AG10803 (cell line): ENCODE data around the gene CREB3L4.

Source experiments
- DNase-seq: peaks from one replicate; pipeline ENCODE4 v3.0.0; 2010; ENCODE audit warnings: low read depth
- H3K4me3 ChIP-seq: 2 replicates; pipeline ENCODE4 v1.5.1; 2011; ENCODE audit warnings: mild to moderate bottlenecking, low read length, control low read depth
- TF ChIP-seq, protein P1 (sequence below): conservative IDR thresholded peaks from 2 replicates; pipeline ENCODE4 v1.5.1; 2011; ENCODE audit warnings: mild to moderate bottlenecking, low read length, control low read depth, inconsistent platforms

The CREB3L4 gene

DNA sequence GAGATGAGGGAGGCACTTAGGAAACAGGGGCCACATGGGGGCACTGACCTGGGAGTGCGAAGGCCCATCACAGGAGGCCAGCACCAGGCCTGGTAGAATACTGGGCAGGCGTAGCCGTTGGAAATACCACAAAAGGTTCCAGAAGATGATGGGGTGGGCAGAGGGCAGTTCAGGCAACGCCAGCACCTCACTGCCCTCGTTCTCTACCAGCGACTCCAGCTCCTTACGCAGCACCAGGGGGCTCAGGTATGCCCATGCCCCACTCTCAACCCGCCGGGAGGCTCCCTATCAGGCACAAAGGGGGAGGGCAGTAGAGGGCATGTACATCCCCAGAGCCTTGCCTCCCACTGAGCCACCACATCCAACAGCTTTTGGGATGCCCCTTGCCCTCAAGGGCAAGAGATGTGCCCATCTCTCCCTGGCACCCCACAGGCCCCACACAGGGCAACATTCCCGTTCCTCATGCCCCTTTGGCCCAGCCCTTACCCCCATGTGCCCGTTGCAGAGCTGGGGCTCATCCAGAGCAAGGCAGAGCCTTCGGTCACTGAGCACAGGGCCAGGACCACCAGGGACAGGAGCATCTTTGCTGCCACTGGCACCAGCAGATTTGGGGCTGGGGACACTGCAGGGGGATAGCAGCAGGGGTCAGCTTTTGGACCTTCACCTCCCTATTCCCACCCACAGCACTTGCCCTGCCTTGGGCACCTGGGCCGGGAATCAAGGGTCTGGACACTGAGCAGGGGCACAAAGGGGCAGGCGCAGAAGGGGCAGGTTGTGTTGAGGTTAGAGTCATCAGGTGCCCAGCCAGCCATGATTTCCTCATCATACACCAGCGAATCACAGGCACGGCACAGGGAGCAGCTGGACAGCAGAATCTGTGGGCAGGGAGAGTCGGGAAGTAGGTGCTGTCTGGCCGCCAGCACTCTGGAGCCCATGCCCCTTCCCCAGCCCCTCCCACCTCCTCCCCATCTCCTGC lies 35.3 kb upstream of the CREB3L4 start:
- DNase-seq: no peak
- H3K4me3 ChIP-seq: no peak overlapping the region
- TF ChIP-seq, protein P1, sequence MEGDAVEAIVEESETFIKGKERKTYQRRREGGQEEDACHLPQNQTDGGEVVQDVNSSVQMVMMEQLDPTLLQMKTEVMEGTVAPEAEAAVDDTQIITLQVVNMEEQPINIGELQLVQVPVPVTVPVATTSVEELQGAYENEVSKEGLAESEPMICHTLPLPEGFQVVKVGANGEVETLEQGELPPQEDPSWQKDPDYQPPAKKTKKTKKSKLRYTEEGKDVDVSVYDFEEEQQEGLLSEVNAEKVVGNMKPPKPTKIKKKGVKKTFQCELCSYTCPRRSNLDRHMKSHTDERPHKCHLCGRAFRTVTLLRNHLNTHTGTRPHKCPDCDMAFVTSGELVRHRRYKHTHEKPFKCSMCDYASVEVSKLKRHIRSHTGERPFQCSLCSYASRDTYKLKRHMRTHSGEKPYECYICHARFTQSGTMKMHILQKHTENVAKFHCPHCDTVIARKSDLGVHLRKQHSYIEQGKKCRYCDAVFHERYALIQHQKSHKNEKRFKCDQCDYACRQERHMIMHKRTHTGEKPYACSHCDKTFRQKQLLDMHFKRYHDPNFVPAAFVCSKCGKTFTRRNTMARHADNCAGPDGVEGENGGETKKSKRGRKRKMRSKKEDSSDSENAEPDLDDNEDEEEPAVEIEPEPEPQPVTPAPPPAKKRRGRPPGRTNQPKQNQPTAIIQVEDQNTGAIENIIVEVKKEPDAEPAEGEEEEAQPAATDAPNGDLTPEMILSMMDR: no peak

DNA sequence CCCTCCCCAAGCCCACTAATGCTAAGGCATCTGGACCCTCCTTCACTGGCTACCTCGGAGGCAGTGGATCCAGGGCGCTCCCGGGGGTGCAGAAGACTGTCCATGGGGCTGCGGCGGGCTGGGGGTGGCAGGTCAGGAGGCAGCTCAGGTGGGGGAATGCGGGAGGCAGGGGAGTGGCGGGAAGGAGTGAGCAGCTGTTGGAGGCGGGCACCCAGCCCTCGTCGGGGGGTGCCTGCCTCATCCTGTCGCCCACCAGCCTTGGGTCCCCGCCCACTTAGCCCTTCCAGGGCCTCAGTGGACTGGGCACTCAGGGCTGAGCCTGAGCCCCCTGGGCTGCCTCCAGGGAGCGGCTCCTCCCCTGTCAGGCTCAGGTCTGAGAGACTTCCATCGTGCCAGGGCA lies 34.3 kb upstream of the CREB3L4 start:
- TF ChIP-seq, protein P1: no peak
- DNase-seq: no peak
- H3K4me3 ChIP-seq: no peak overlapping the region

DNA sequence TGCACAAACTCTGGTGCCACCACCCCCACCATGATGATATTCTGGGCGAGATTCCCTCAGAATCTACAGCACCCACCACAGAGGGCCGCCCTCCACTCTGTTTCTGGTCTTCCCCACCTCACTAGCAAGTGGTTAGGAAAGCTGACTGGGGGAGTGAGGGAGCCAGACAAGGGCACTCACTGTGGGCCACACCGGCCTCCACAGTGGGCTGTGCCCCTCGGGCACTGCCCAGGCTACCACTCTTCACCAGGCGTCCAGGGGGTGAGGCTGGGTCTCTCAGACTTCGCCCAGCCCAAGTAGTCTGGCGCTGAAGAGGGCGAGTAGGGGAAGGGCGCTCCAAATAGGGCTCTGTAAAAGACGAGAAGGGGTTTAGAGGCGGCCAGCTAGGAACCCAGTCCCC lies 33.7 kb upstream of the CREB3L4 start:
- TF ChIP-seq, protein P1: no peak
- no peak overlapping the region for H3K4me3 ChIP-seq
- DNase-seq: no peak

DNA sequence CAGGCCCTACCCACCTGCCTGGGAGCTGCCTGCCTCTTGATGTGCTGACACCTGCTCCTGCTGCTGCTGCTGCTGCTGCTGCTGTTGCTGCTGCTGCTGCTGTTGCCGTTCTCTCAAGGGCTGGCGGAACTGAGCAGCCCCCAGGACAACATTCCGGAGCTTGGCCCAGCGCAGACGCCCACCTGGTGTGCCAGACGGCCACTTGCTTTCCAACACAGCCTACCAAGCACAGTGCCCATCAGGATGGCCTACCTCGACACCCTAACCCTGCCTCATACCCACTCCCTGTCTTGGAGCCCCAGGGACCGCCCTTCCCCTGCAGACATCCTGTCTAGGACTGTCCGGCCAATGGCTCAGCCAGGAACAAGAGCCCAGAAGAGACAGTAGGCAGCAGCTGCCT lies 33.0 kb upstream of the CREB3L4 start:
- H3K4me3 ChIP-seq: no peak overlapping the region
- DNase-seq: no peak
- TF ChIP-seq, protein P1: no peak

DNA sequence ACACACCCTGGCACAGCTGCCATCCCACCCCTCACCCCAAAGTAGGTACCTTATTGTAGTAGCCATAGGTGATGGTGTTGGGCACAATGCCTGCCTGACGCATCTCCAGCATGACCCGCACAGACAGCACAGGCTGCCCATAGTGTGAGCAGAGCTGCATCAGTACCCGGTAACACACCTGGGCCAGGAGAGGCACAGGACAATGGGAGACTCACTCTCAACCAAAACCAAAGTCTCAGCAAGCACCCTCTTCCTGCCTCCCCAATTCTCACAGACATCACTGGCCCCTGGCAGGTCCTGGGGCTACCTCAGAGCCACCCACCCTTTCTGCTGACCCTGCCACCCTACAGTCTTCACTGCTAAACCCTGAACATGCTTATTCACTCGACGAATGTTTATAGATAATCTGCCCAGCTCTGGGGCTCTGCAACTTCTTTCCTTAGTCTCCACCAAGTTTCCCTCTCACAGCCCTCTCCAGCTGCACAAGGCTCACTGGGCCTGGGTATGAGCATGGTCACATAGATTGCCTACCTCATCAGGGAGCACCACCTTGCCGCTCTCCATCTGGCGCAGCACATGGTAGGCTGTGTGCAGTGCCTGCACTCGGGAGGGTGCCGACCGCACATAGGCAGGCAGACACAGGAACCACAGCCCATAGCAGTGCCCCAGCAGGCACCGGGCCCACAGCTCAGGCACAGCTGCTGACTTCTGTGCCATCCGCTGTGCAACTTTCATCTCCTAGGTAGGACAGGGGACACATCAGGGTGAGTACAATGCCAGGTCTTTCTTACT lies 31.5 kb upstream of the CREB3L4 start:
- DNase-seq: no peak
- H3K4me3 ChIP-seq: no peak overlapping the region
- TF ChIP-seq, protein P1: no peak

DNA sequence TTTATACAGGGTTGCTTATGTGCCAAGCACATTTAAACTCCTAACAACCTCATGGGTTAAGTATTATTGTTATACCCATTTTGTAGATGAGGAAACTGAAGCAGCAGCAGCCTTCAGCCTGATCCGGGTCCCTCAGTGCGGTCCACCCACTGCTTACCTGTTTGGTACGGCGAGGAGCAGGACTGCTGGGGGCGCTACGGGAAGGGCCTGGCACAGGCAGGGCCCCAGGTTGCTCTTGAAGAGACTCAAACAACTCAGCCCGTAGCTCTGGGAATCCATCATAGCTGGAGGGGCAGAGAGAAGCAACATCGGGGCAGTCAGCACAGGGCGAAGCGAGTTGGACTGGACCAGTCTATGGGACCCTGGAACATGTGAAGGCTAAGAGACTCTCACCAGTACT lies 30.4 kb upstream of the CREB3L4 start:
- TF ChIP-seq, protein P1: no peak
- no peak for DNase-seq
- H3K4me3 ChIP-seq: no peak overlapping the region
